ENCODE data around the gene OSBPL9. TPM values are rescaled to one million over a fixed set of nuclear protein-coding genes. Genes with fewer than 3 reads are reported as not detected.

Gene OSBPL9
- polyA plus RNA-seq, 1 donor (not counting 4 experiments of a cell fraction or from before 2014, with no cell fraction given): 62.7 TPM

- Histone ChIP-seq H3K36me3 (ENCODE audit: control insufficient read depth in 2 of 2, extremely low read depth in 1 of 2, insufficient read depth in 2 of 2, low read length in 2 of 2) (no peaks in the 10 kb centered on the region), H2AFZ (ENCODE audit: control insufficient read depth, low read length) (no peak overlapping the region), H3K27ac (ENCODE audit: control insufficient read depth, insufficient read depth, low read length) (no peak overlapping the region), H3K27me3 (ENCODE audit: control insufficient read depth, extremely low read depth, insufficient read depth, low read length) (no peaks in the 10 kb centered on the region), H3K9me3 (ENCODE audit: control insufficient read depth, low read depth, low read length) (no peaks in the 10 kb centered on the region), H3K79me2 (ENCODE audit: control insufficient read depth, insufficient read depth, low read length) (peaks cover 64% of the 10 kb centered on the region), H3K4me1 (ENCODE audit: control insufficient read depth, extremely low read depth, insufficient read depth, low read length) (peaks cover 28% of the 10 kb centered on the region), H3K9ac (ENCODE audit: control insufficient read depth, extremely low read depth, insufficient read depth, low read length) (no peak overlapping the region), H3K4me2 (ENCODE audit: control insufficient read depth, extremely low read depth, insufficient read depth, low read depth, low read length) (no peak overlapping the region), H3K4me3 (ENCODE audit: control insufficient read depth in 2 of 3, extremely low read depth in 1 of 3, insufficient read depth in 2 of 3, low read depth in 1 of 3, low read length in 3 of 3) (no peak overlapping the region), H3K9me1 (ENCODE audit: control insufficient read depth, extremely low read depth, insufficient read depth, low read length) (no peaks in the 10 kb centered on the region), H4K20me1 (ENCODE audit: control insufficient read depth, extremely low read depth, insufficient read depth, low read length) (no peaks in the 10 kb centered on the region)
- FAIRE-seq (no peak), DNase-seq (ENCODE audit: low read depth, low spot score) (no peak)
- dilution Hi-C loops (cut with MboI; ENCODE audit: extremely low pct_ligation_motif_present, low sequenced_read_pairs): no loop called here
- TF ChIP-seq EZH2 (IDR thresholded peaks at IDR 0.05; ENCODE audit: low read length) (no peak), CTCF (optimal IDR thresholded peaks at IDR 0.05 in 1 of 3, IDR thresholded peaks at IDR 0.05 in 1 of 3, conservative IDR thresholded peaks at IDR 0.05 in 1 of 3; ENCODE audit: extremely low read depth in 1 of 3, insufficient read depth in 2 of 3, low read length in 3 of 3) (no peak)
Observed at GRCh38 chr1:51624855-51625254, 8.0 kb downstream of the OSBPL9 start.

GRCh38 chr1:51627672-51628071, 10.8 kb downstream of the OSBPL9 start:
- Histone ChIP-seq H4K20me1 (ENCODE audit: control insufficient read depth, extremely low read depth, insufficient read depth, low read length) (no peaks in the 10 kb centered on the region), H3K36me3 (ENCODE audit: control insufficient read depth in 2 of 2, extremely low read depth in 1 of 2, insufficient read depth in 2 of 2, low read length in 2 of 2) (no peaks in the 10 kb centered on the region)

More at GRCh38 chr1:51627672-51628071, 10.8 kb downstream of the OSBPL9 start:
- FAIRE-seq (peak; percentile 13), DNase-seq (ENCODE audit: low read depth, low spot score) (no peak)
- Histone ChIP-seq H3K4me2 (ENCODE audit: control insufficient read depth, extremely low read depth, insufficient read depth, low read depth, low read length) (no peak overlapping the region), H3K27ac (ENCODE audit: control insufficient read depth, insufficient read depth, low read length) (no peak overlapping the region), H3K4me3 (ENCODE audit: control insufficient read depth in 2 of 3, extremely low read depth in 1 of 3, insufficient read depth in 2 of 3, low read depth in 1 of 3, low read length in 3 of 3) (no peak overlapping the region), H3K79me2 (ENCODE audit: control insufficient read depth, insufficient read depth, low read length) (peaks cover 65% of the 10 kb centered on the region), H3K4me1 (ENCODE audit: control insufficient read depth, extremely low read depth, insufficient read depth, low read length) (peaks cover 9% of the 10 kb centered on the region), H2AFZ (ENCODE audit: control insufficient read depth, low read length) (no peak overlapping the region), H3K9me1 (ENCODE audit: control insufficient read depth, extremely low read depth, insufficient read depth, low read length) (no peaks in the 10 kb centered on the region), H3K9ac (ENCODE audit: control insufficient read depth, extremely low read depth, insufficient read depth, low read length) (no peak overlapping the region), H3K27me3 (ENCODE audit: control insufficient read depth, extremely low read depth, insufficient read depth, low read length) (no peaks in the 10 kb centered on the region), H3K9me3 (ENCODE audit: control insufficient read depth, low read depth, low read length) (no peaks in the 10 kb centered on the region)
- no peak for TF ChIP-seq EZH2 (IDR thresholded peaks at IDR 0.05; ENCODE audit: low read length)
- peak; percentile 22 to 54 (median 42) for TF ChIP-seq CTCF (optimal IDR thresholded peaks at IDR 0.05 in 1 of 3, IDR thresholded peaks at IDR 0.05 in 1 of 3, conservative IDR thresholded peaks at IDR 0.05 in 1 of 3; ENCODE audit: extremely low read depth in 1 of 3, insufficient read depth in 2 of 3, low read length in 3 of 3)
- dilution Hi-C loops (cut with MboI; ENCODE audit: extremely low pct_ligation_motif_present, low sequenced_read_pairs): no loop called here

Data from keratinocyte (primary cell).